ENCODE data around the gene PRPF31. TPM values are rescaled to one million over a fixed set of nuclear protein-coding genes. Genes with fewer than 3 reads are reported as not detected.
A peak's percentile ranks its signal among the peaks of the same experiment; 100 is the strongest.

PRPF31 gene
- total and polyA plus RNA-seq, 9 of the 15 experiments (the other 6 are each of a cell fraction or from before 2014, with no cell fraction given) = 5.8 to 92.2 (median 69.2) TPM

- TF ChIP-seq ZBTB33 (CRISPR knock-in tag; IDR thresholded peaks at IDR 0.05) (peak; percentile 78; the same call in 1 of the 2 replicates), SREBF2 (CRISPR knock-in tag; IDR thresholded peaks at IDR 0.05) (no peak), ZNF592 (IDR thresholded peaks at IDR 0.05) (peak; percentile 74), ZHX1 (conservative IDR thresholded peaks at IDR 0.05; ENCODE audit: low read length) (no peak), AFF1 (IDR thresholded peaks at IDR 0.05; ENCODE audit: low read depth in 1 of 2, partially characterized antibody in 2 of 2) (peak in 1 of 2 experiments; percentile 98), SUPT5H (IDR thresholded peaks at IDR 0.05) (peak; percentile 32; the same call in 1 of the 2 replicates), MYNN (IDR thresholded peaks at IDR 0.05) (0 out of 2 replicates have a peak, but pooled peaks have one; percentile 14), MYNN (CRISPR knock-in tag; IDR thresholded peaks at IDR 0.05) (no peak), ZBTB12 (CRISPR knock-in tag; IDR thresholded peaks at IDR 0.05) (no peak), ZNF143 (CRISPR knock-in tag; IDR thresholded peaks at IDR 0.05) (peak; percentile 95)
These were observed 63.2 kb downstream of the PRPF31 start (continued) for GRCh38 chr19:54178581-54179261.
